ENCODE results near the gene DLG2.

Gene DLG2

GRCh38 chr11:84024266-84024665 lies 1602.9 kb downstream of the DLG2 start:
- no peak for DNase-seq

- DNase-seq = no peak
Measured at GRCh38 chr11:84022695-84023094, 1604.4 kb downstream of the DLG2 start.

- no peak for DNase-seq
Measured at GRCh38 chr11:84022201-84022600, 1604.9 kb downstream of the DLG2 start.

- DNase-seq = no peak
Measured at GRCh38 chr11:84021291-84021690, 1605.9 kb downstream of the DLG2 start.

- DNase-seq = peak; percentile 77
Measured at GRCh38 chr11:84019571-84020194, 1607.5 kb downstream of the DLG2 start.

GRCh38 chr11:84014539-84014938 lies 1612.6 kb downstream of the DLG2 start:
- no peak for DNase-seq

GRCh38 chr11:84012171-84012826 lies 1614.8 kb downstream of the DLG2 start:
- DNase-seq = no peak

GRCh38 chr11:84003181-84003580 lies 1624.0 kb downstream of the DLG2 start:
- DNase-seq = no peak

- no peak for DNase-seq
Measured at GRCh38 chr11:83998921-83999320, 1628.2 kb downstream of the DLG2 start.

GRCh38 chr11:83990160-83990733 lies 1636.9 kb downstream of the DLG2 start:
- no peak for DNase-seq

GRCh38 chr11:83982825-83983224 lies 1644.3 kb downstream of the DLG2 start:
- no peak for DNase-seq

- no peak for DNase-seq
Measured at GRCh38 chr11:83979593-83979992, 1647.6 kb downstream of the DLG2 start.

- DNase-seq = no peak
Measured at GRCh38 chr11:83978942-83979341, 1648.2 kb downstream of the DLG2 start.

GRCh38 chr11:83976086-83976485 lies 1651.1 kb downstream of the DLG2 start:
- DNase-seq = no peak

- DNase-seq = no peak
Measured at GRCh38 chr11:83972536-83972935, 1654.6 kb downstream of the DLG2 start.

- peak; percentile 54 for DNase-seq
Measured at GRCh38 chr11:83971063-83971462, 1656.1 kb downstream of the DLG2 start.

GRCh38 chr11:83970061-83970671 lies 1657.0 kb downstream of the DLG2 start:
- no peak for DNase-seq

GRCh38 chr11:83957038-83957900 lies 1669.9 kb downstream of the DLG2 start:
- no peak for DNase-seq

GRCh38 chr11:83956119-83956697 lies 1670.9 kb downstream of the DLG2 start:
- DNase-seq = peak; percentile 43

- no peak for DNase-seq
Measured at GRCh38 chr11:83954780-83955179, 1672.4 kb downstream of the DLG2 start.

GRCh38 chr11:83951521-83951920 lies 1675.6 kb downstream of the DLG2 start:
- no peak for DNase-seq

- no peak for DNase-seq
Measured at GRCh38 chr11:83948200-83948599, 1678.9 kb downstream of the DLG2 start.

- no peak for DNase-seq
Measured at GRCh38 chr11:83945976-83946375, 1681.2 kb downstream of the DLG2 start.

All from islet precursor cell (in vitro differentiated cells).